ENCODE results near the gene PEX5L. TPM values are rescaled to one million over a fixed set of nuclear protein-coding genes. Genes with fewer than 3 reads are reported as not detected.
"Not testable (repeated sequence)": the region's sequence is repeated elsewhere in the genome, so short reads cannot be mapped to it uniquely, and the experiment has no call there.

PEX5L gene
- total RNA-seq, 1 donor from 2014 or later = 0.53 TPM

GRCh38 chr3:180008318-180008717 lies 28.4 kb downstream of the PEX5L start:
- not testable (repeated sequence) for DNase-seq (ENCODE audit: low read depth)

GRCh38 chr3:180004542-180004941 lies 32.2 kb downstream of the PEX5L start:
- no peak for DNase-seq (ENCODE audit: low read depth)

GRCh38 chr3:180002006-180002405 lies 34.7 kb downstream of the PEX5L start:
- DNase-seq (ENCODE audit: low read depth) = no peak

- no peak for DNase-seq (ENCODE audit: low read depth)
Observed at GRCh38 chr3:180000500-180000899, 36.2 kb downstream of the PEX5L start.

DNA sequence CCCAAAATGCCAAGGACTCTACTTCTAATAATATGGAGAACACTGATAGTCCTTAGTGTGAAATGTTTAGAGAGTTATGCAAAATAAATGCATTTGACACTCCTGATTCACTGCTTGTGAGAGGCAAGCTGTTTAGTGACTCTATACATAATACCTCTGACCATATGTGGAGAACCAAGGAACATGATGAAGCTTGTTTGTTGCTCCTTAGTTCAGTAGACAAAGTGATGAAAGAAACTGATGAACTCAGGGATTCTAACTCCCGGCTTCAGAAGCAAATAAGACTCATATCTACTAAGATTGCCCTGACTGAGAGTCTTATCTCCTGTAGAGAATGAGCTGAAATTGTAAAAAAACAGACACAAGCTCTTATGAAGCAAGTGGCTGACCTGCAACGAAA lies 41.3 kb downstream of the PEX5L start:
- no peak for DNase-seq (ENCODE audit: low read depth)

GRCh38 chr3:179991883-179992282 lies 44.9 kb downstream of the PEX5L start:
- no peak for DNase-seq (ENCODE audit: low read depth)

GRCh38 chr3:179991104-179991503 lies 45.6 kb downstream of the PEX5L start:
- no peak for DNase-seq (ENCODE audit: low read depth)

DNA sequence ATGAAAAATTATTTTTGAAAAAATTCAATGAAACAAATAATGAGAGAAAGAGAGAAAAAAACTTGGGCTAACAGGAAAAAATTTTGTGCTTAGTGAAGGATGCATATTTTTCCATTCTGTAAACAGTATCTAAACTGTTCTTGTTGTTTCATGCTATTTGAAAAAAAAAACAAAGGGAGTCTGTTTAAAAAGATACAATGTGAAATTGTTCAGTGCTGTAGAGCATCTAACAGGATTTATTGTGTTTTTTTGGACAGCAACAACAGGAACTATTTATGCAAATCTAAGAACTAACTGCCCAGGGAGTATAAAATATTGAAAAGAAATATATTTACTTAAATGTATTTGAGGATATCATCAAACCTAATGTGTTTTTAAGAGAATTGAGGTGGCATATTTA lies 55.1 kb downstream of the PEX5L start:
- DNase-seq (ENCODE audit: low read depth) = no peak

- no peak for DNase-seq (ENCODE audit: low read depth)
Observed at GRCh38 chr3:179977356-179977755, 59.4 kb downstream of the PEX5L start.

DNA sequence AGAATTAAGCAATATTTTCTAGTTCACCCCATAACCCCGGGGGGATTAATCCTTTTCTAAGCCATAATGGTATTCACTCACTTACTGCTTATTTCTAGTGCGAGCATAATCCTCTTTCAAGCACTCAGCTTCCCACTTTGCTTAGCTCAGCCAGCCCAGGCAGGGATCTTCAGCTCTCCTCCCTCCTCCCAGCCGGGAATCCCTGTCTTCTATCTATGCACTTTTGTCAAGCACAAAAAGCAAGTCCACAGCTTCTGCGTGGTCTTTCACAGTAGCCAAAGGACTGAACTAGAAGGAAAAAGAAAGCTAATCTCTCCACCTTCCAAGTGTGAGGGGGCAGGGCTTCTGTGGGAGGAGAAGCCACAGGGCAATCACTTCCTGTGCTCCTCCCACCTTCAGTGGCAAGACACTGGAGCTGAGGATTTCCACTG lies 62.8 kb downstream of the PEX5L start:
- DNase-seq (ENCODE audit: low read depth) = no peak

DNA sequence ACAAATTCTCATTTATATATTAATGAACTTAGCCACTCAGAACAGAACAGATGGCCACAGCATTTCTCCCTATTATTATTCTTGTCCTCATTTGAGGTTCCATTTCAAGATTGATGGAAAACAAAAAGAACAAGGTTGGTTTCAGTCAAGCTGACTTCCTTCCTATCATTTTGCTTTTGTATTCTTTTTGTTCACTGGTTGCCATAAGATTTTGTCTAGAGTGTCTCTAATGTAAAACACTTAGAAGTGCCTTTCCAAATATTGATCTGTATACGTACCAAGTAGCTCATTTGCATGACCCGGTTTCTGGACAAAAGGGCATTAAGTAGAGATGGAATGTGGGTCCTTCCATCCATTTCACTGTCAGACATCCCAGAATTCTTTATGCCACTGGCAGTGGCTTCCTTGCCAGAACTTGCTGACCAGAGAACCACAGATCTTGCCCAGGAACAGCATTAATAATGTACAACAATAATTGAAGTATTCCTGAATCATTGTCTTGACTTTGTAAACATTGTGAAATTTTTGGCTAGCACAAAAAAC lies 63.8 kb downstream of the PEX5L start:
- no peak for DNase-seq (ENCODE audit: low read depth)

DNA sequence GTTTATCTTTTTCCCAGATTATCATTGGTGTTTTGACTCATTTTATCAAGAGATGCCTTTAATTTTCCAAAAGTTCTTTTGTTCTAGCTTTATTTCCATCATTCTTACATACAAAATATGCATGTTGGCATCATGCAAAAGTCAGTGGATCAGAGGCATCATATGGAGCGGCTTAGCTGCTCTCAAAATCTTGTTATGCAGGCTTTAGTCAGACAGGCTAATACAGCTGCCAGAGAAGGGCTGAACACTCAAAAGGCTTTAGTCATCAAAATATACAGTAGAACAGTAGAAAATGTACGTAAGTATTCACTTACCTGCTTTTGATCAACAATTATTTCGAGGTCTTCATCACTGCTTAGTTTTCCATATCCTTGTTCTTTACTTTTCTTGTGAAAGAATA lies 65.5 kb downstream of the PEX5L start:
- no peak for DNase-seq (ENCODE audit: low read depth)

DNA sequence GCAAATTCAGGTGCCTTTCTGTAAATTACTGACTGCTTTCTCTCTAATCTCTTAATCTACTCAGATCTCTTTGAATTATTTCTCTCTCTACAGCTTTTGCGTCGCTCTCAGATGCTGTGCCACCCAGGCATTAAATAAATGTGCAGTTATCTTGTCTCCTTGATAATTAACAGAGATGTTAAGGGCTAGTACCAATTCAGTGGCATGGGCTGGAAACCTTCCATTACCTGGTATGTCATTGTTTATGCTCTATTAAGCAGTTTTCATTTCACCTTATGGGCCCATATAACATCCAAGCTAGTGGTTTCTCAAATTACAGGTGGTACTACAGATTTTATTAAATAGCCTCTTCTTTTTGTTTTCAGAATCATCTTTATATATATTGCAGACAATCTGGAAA lies 66.0 kb downstream of the PEX5L start:
- no peak for DNase-seq (ENCODE audit: low read depth)

- peak; percentile 41 for DNase-seq (ENCODE audit: low read depth)
Observed at GRCh38 chr3:179969525-179969924, 67.2 kb downstream of the PEX5L start.

GRCh38 chr3:179967622-179968021 lies 69.1 kb downstream of the PEX5L start:
- no peak for DNase-seq (ENCODE audit: low read depth)

GRCh38 chr3:179964890-179965289 lies 71.8 kb downstream of the PEX5L start:
- no peak for DNase-seq (ENCODE audit: low read depth)

- no peak for DNase-seq (ENCODE audit: low read depth)
Observed at GRCh38 chr3:179962629-179963387, 73.9 kb downstream of the PEX5L start.

GRCh38 chr3:179961703-179962078 lies 75.0 kb downstream of the PEX5L start:
- DNase-seq (ENCODE audit: low read depth) = no peak

DNA sequence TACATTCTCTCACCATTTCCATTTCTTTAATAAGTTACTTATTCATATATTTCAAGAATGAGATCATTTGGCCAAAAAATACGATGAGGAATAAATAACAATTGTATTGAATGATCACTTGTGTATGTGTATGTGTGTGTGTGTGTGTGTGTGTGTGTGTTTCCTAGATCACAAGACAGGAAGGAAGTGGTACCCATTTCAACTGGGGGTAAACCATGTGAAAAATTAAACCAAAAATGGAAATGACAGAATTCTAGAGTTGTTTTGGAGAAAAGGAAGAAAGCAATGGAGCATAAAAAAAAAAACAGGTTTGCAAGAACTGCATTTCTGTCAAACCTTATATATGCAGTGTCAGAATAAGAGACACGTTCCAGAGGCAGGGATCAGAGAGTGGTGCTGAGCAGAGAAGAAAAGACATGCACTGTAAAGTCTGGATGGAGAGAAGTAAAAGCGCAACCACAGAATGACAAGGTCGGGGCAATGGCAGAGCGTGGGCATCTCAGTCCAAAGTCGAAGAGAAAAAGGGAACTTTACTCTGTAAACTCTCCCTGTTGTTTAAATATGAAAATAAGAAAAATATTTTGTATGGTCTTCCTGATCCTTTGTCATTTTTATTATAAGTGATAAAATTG lies 75.5 kb downstream of the PEX5L start:
- DNase-seq (ENCODE audit: low read depth) = no peak

GRCh38 chr3:179958759-179959158 lies 78.0 kb downstream of the PEX5L start:
- DNase-seq (ENCODE audit: low read depth) = no peak

DNA sequence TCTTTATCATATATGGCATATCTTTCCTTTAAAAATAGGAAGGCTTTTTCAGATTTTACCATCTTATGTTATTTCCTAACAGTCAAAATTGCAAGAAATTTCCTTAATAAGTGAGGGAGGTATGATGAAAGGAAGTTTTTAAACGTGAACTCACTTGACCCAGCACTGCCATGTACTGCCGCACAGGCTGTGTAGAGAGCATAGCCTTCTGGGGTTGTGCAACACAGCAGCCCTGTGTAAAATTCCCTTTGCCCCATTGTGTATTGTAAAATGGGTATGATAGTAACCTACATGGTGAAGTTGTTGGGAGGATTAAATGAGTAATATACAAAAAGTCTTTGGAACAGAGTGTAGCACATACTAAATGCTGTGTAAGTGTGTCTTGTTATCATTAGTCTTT lies 78.6 kb downstream of the PEX5L start:
- DNase-seq (ENCODE audit: low read depth) = no peak

GRCh38 chr3:179957264-179957845 lies 79.4 kb downstream of the PEX5L start:
- no peak for DNase-seq (ENCODE audit: low read depth)
